Measurements from ENCODE around the gene ADIPOR2.

DNA sequence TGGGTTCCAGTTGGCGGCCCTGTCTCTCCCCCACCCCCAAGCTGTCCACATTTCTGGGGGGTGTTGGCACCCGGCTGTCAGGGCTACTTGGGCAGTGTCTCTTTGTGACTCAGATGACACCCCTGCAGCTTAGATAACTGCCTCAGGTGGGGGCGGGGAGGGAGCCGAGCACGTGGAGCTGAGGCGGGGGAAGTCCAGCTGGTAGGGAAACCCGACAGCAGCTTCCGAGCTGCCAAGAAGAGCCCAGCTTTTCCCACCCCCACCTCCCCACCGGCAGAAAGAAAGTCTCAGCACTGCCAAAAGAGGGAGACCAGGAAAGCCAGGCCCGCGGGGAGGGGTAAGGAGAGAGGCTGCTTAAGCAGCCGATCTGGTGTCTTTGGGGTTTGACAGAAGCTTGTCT lies 130.9 kb downstream of the ADIPOR2 start:
- TF ChIP-seq, protein P1, sequence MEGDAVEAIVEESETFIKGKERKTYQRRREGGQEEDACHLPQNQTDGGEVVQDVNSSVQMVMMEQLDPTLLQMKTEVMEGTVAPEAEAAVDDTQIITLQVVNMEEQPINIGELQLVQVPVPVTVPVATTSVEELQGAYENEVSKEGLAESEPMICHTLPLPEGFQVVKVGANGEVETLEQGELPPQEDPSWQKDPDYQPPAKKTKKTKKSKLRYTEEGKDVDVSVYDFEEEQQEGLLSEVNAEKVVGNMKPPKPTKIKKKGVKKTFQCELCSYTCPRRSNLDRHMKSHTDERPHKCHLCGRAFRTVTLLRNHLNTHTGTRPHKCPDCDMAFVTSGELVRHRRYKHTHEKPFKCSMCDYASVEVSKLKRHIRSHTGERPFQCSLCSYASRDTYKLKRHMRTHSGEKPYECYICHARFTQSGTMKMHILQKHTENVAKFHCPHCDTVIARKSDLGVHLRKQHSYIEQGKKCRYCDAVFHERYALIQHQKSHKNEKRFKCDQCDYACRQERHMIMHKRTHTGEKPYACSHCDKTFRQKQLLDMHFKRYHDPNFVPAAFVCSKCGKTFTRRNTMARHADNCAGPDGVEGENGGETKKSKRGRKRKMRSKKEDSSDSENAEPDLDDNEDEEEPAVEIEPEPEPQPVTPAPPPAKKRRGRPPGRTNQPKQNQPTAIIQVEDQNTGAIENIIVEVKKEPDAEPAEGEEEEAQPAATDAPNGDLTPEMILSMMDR (IDR thresholded peaks at IDR 0.05): no peak
- TF ChIP-seq POLR2A (IDR thresholded peaks at IDR 0.05) (no peak), EP300 (IDR thresholded peaks at IDR 0.05) (no peak)

Measured in stomach (tissue), 4 donors.